Panc1 (cell line): ENCODE measurements around the gene MSANTD2.

Source experiments
- CTCF ChIP-seq: fragments of 450-650 bp; IDR thresholded peaks from 2 replicates; pipeline ENCODE4 v1.5.1; 2017; ENCODE audit warnings: mild to moderate bottlenecking
- POLR2AphosphoS5 ChIP-seq: IDR thresholded peaks from 2 replicates; pipeline ENCODE4 v1.6.1; 2012; ENCODE audit warnings: mild to moderate bottlenecking, low read depth, low read length, moderate library complexity
- SIN3A ChIP-seq: IDR thresholded peaks from 2 replicates; pipeline ENCODE4 v1.6.1; 2012; ENCODE audit warnings: low read depth, mild to moderate bottlenecking, low read length, moderate library complexity, borderline replicate concordance; ENCODE audit not compliant: insufficient read depth

- TF ChIP-seq CTCF (no peak), SIN3A (no peak), POLR2AphosphoS5 (no peak)
Measured at GRCh38 chr11:124743050-124743449, 57.2 kb downstream of the MSANTD2 start.
